Colonic mucosa (tissue), 4 donors: ENCODE results near the gene HAO2. TPM values are rescaled to one million over a fixed set of nuclear protein-coding genes. Genes with fewer than 3 reads are reported as not detected.

ENCODE experiments used
- DNase-seq: peaks from one replicate; pipeline ENCODE4 v3.0.0-alpha.2; 2020
- H3K27ac ChIP-seq: fragments of 200-600 bp; one replicate; pipeline ENCODE4 v1.8.0; 2021
- H3K27me3 ChIP-seq: fragments of 200-600 bp; one replicate; pipeline ENCODE4 v1.8.0; 2021
- H3K36me3 ChIP-seq: fragments of 200-600 bp; one replicate; pipeline ENCODE4 v1.8.0; 2021
- H3K4me1 ChIP-seq: fragments of 200-600 bp; one replicate; pipeline ENCODE4 v1.8.0; 2021; ENCODE audit warnings: mild to moderate bottlenecking
- H3K4me3 ChIP-seq: fragments of 200-600 bp; one replicate; pipeline ENCODE4 v1.8.0; 2021
- H3K9ac ChIP-seq, 2 donors: one replicate each; pipeline ENCODE4 v1.7.0; 2013; ENCODE audit warnings: control low read depth in 2 of 2, low read depth in 2 of 2, low read length in 2 of 2
- H3K9me3 ChIP-seq: fragments of 200-600 bp; one replicate; pipeline ENCODE4 v1.8.0; 2021
- intact Hi-C: fragments of 100-400 bp; cut with DNase I; formaldehyde crosslinking; loops from one replicate; pipeline ENCODE4 v1.14.1; 2022
- total RNA-seq, 2 donors: library from RNA; stranded (reverse); fragmentation: NEBNext Ultra II Directional in 1 of 2; extraction: Animal tissue kit (Norgen Biotek cat#: 25700) in 1 of 2; gene quantifications; one replicate each; pipeline ENCODE4 v1.2.1, GENCODE V29; 2021
- TF ChIP-seq, protein P1 (sequence below): fragments of 200-600 bp; IDR thresholded peaks from one replicate; pipeline ENCODE4 v1.8.0; 2022; ENCODE audit warnings: antibody characterized with exemption, mild to moderate bottlenecking
- donor health status: healthy.
- donor health status: DM: no; HTN: no; CAD: no.
- donor health status: DM: no; HTN: no; CAD: no.

The HAO2 gene
- not detected for total RNA-seq

DNA sequence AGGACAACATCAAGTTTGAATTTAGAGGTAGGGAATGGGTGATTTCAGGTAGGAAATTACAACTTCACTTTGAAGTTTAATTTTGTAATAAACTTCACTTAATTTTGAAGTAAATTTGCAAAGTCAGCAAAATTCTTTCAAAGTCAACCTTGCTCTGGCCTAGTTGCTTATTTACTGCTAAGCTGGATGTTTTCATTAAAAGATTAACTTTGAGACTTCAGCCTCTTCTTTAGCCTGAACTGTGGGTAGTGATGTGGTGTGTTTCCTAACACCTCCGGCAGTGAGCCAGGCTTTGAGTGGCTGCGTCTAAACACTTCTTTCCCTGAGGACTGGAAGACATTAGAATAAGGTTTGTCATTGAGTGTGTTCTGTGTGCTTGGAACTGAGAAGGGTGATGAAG lies at the start of gene HAO2:
Gene HAO2 (plus strand): TSS at position 232 of the 400 bp plus-strand sequence. CDS start 12,301 bp downstream, outside the sequence.
- no peak within 1 kb of the TSS for H3K4me3 ChIP-seq
- no peaks in the 10 kb centered on the region for H3K27me3 ChIP-seq
- DNase-seq, result no peak
- no peak within 1 kb of the TSS for H3K9ac ChIP-seq
- TF ChIP-seq, protein P1, sequence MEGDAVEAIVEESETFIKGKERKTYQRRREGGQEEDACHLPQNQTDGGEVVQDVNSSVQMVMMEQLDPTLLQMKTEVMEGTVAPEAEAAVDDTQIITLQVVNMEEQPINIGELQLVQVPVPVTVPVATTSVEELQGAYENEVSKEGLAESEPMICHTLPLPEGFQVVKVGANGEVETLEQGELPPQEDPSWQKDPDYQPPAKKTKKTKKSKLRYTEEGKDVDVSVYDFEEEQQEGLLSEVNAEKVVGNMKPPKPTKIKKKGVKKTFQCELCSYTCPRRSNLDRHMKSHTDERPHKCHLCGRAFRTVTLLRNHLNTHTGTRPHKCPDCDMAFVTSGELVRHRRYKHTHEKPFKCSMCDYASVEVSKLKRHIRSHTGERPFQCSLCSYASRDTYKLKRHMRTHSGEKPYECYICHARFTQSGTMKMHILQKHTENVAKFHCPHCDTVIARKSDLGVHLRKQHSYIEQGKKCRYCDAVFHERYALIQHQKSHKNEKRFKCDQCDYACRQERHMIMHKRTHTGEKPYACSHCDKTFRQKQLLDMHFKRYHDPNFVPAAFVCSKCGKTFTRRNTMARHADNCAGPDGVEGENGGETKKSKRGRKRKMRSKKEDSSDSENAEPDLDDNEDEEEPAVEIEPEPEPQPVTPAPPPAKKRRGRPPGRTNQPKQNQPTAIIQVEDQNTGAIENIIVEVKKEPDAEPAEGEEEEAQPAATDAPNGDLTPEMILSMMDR, result no peak
- intact Hi-C loops, result loop anchor here (10.0 kb wide), 1 partner anchor 1214 kb away; no protein-coding TSS in a partner anchor
- no peak within 1 kb of the TSS for H3K27ac ChIP-seq
- H3K9me3 ChIP-seq, result no peaks in the 10 kb centered on the region
- no peaks in the 10 kb centered on the region for H3K36me3 ChIP-seq
- H3K4me1 ChIP-seq, result no peaks in the 10 kb centered on the region

DNA sequence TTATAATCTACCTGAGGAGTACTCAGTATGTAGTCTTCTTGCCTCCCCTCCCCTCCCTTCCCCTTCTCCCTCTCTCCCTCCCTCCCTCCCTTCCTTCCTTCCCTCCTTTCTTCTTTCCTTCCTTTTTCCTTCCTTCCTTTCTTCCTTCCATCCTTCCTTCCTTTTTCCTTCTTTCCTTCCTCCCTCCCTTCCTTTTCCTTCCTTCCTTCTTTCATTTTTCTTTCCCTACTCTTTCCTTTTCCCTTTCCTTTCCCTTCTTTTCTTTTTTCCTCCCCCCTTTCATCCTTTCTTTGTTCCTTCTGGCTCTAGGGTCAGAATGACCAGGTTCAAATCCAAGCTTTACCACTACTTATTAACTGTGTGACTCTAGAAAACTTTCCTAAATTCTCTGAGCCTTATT lies 48.5 kb upstream of the HAO2 start:
- H3K4me3 ChIP-seq, result no peak overlapping the region
- DNase-seq, result no peak
- no peaks in the 10 kb centered on the region for H3K4me1 ChIP-seq
- H3K36me3 ChIP-seq, result no peaks in the 10 kb centered on the region
- H3K27ac ChIP-seq, result no peak overlapping the region
- intact Hi-C loops, result no loop called here
- H3K9ac ChIP-seq, result no peak overlapping the region
- H3K27me3 ChIP-seq, result no peaks in the 10 kb centered on the region
- no peaks in the 10 kb centered on the region for H3K9me3 ChIP-seq
- TF ChIP-seq, protein P1, result no peak

- Histone ChIP-seq H3K4me3 (no peak overlapping the region), H3K9ac (no peak overlapping the region), H3K36me3 (no peaks in the 10 kb centered on the region), H3K27me3 (no peaks in the 10 kb centered on the region), H3K27ac (no peak overlapping the region), H3K9me3 (no peaks in the 10 kb centered on the region), H3K4me1 (no peaks in the 10 kb centered on the region)
- no peak for DNase-seq
- intact Hi-C loops, result no loop called here
- TF ChIP-seq, protein P1, result no peak
These were observed 46.7 kb upstream of the HAO2 start for GRCh38 chr1:119321666-119322419.

DNA sequence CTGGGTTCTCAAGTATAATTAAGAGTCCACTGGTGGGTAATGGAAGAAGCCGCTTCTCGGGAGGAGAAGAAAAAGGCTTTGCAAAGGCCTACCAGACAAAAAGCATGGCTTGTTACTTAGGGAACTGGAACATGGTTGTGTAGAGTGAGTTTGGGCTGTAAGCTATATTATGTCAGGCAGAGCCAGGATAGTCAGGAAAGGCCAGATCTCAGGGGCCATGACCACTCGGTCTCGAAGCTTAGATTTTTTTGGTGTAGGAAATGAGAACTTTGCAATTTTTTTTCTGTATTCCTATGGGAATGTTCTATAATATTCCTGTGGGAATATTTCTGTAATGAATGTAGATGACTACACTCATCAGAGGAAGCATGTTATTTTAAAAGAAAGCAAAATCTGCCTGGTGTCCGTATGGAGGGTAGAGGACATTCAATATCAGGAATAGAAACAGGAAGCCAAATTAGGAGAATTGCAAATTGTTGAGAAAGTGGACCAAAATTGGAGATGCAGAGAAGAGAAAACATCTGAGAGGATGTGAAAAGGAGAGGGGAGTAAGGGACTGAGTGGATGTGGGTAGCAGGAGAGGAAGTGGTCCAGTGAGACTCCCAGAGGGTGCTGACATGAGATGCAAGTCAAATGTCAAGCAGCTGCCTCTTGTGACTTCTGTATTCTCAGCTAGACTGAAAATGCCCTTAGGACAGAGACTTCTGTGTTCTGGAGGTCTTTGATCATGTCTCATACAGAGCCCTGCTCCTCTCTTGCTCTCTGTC lies 45.2 kb upstream of the HAO2 start:
- Histone ChIP-seq H3K9me3 (no peaks in the 10 kb centered on the region), H3K9ac (no peak overlapping the region), H3K27me3 (no peaks in the 10 kb centered on the region), H3K4me1 (peaks cover 5% of the 10 kb centered on the region), H3K4me3 (no peak overlapping the region), H3K27ac (no peak overlapping the region), H3K36me3 (no peaks in the 10 kb centered on the region)
- TF ChIP-seq, protein P1, result no peak
- intact Hi-C loops, result no loop called here
- no peak for DNase-seq

DNA sequence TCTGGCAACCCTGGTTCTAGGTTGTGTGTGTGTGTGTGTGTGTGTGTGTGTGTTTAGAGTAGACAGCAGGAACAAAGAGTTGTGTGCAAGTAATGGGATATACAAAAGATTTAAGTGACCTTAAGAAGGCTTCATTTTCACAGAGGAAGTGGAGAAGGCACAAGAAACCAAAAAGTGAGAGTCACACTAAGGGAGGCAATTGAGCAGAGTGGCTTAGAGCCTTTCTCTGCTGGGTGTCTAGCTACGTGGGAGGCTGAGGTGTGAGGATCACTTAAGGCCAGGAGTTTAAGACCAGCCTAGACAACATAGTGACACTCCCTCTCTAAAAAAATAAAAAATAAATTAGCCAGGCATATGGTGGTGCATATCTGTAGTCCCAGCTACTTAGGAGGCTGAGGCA lies 44.4 kb upstream of the HAO2 start:
- H3K9ac ChIP-seq, result no peak overlapping the region
- intact Hi-C loops, result no loop called here
- no peak overlapping the region for H3K27ac ChIP-seq
- TF ChIP-seq, protein P1, result no peak
- no peaks in the 10 kb centered on the region for H3K36me3 ChIP-seq
- H3K4me3 ChIP-seq, result no peak overlapping the region
- H3K9me3 ChIP-seq, result no peaks in the 10 kb centered on the region
- peaks cover 5% of the 10 kb centered on the region for H3K4me1 ChIP-seq
- H3K27me3 ChIP-seq, result no peaks in the 10 kb centered on the region
- DNase-seq, result no peak
